Colon (tissue), 2 donors: ENCODE results near the gene FGD5.

ENCODE experiments used
- FAIRE-seq: peaks from 2 replicates; lab custom pipeline; 2012; peaks lifted over from hg19 to GRCh38; lab: Jason Lieb, UNC
- donor health status: control.
- donor health status: control.

The FGD5 gene

GRCh38 chr3:14852058-14852594, 33.4 kb downstream of the FGD5 start:
- no peak for FAIRE-seq

GRCh38 chr3:14852717-14853116, 34.0 kb downstream of the FGD5 start:
- no peak for FAIRE-seq

- no peak for FAIRE-seq
Measured at GRCh38 chr3:14853271-14853951, 34.6 kb downstream of the FGD5 start.

GRCh38 chr3:14857506-14857905, 38.7 kb downstream of the FGD5 start:
- FAIRE-seq: no peak

GRCh38 chr3:14858105-14858504, 39.3 kb downstream of the FGD5 start:
- no peak for FAIRE-seq

- FAIRE-seq: no peak
Measured at GRCh38 chr3:14859880-14860279, 41.1 kb downstream of the FGD5 start.

- FAIRE-seq: no peak
Measured at GRCh38 chr3:14861031-14861430, 42.3 kb downstream of the FGD5 start.

- FAIRE-seq: no peak
Measured at GRCh38 chr3:14861446-14862302, 42.9 kb downstream of the FGD5 start.

- no peak for FAIRE-seq
Measured at GRCh38 chr3:14862303-14862660, 43.5 kb downstream of the FGD5 start.

GRCh38 chr3:14862661-14863230, 44.0 kb downstream of the FGD5 start:
- no peak for FAIRE-seq

GRCh38 chr3:14863333-14864100, 44.8 kb downstream of the FGD5 start:
- FAIRE-seq: no peak

GRCh38 chr3:14864131-14864530, 45.4 kb downstream of the FGD5 start:
- FAIRE-seq: no peak

- FAIRE-seq: no peak
Measured at GRCh38 chr3:14866627-14867026, 47.9 kb downstream of the FGD5 start.

GRCh38 chr3:14867936-14868570, 49.3 kb downstream of the FGD5 start:
- FAIRE-seq: no peak

- no peak for FAIRE-seq
Measured at GRCh38 chr3:14869917-14870782, 51.4 kb downstream of the FGD5 start.

- no peak for FAIRE-seq
Measured at GRCh38 chr3:14870783-14871060, 52.0 kb downstream of the FGD5 start.

GRCh38 chr3:14871456-14872200, 52.9 kb downstream of the FGD5 start:
- no peak for FAIRE-seq

- no peak for FAIRE-seq
Measured at GRCh38 chr3:14872706-14873105, 53.9 kb downstream of the FGD5 start.

GRCh38 chr3:14874784-14875183, 56.0 kb downstream of the FGD5 start:
- FAIRE-seq: no peak
